Uterus (tissue), 2 donors: ENCODE measurements around the gene ANKRD40CL.

Experiments
- CTCF ChIP-seq, 4 experiments: fragments of 200-600 bp in 2 of 4; fragments of 450-650 bp in 2 of 4; sonication (generic) in 2 of 4; IDR thresholded peaks; one replicate each; pipeline ENCODE4 v1.5.1; 2016 to 2019; ENCODE audit warnings: antibody characterized with exemption in 4 of 4, mild to moderate bottlenecking in 2 of 4, moderate library complexity in 1 of 4
- POLR2A ChIP-seq, 2 donors: fragments of 450-650 bp; IDR thresholded peaks; one replicate each; pipeline ENCODE4 v1.6.1; 2016; ENCODE audit warnings: antibody characterized with exemption in 2 of 2, mild to moderate bottlenecking in 1 of 2, moderate library complexity in 1 of 2

GRCh38 chr17:50794361-50794760, 27.0 kb upstream of the ANKRD40CL start:
- TF ChIP-seq CTCF (IDR thresholded peaks at IDR 0.05) (no peak), POLR2A (IDR thresholded peaks at IDR 0.05) (no peak)
